ENCODE data around the gene SLC39A7. TPM values are rescaled to one million over a fixed set of nuclear protein-coding genes. Genes with fewer than 3 reads are reported as not detected.
A peak's percentile ranks its signal among the peaks of the same experiment; 100 is the strongest.

SLC39A7 gene
- total and polyA plus RNA-seq, 2 donors (not counting 3 experiments of a cell fraction or from before 2014, with no cell fraction given), result 99.8 to 129 TPM

DNA sequence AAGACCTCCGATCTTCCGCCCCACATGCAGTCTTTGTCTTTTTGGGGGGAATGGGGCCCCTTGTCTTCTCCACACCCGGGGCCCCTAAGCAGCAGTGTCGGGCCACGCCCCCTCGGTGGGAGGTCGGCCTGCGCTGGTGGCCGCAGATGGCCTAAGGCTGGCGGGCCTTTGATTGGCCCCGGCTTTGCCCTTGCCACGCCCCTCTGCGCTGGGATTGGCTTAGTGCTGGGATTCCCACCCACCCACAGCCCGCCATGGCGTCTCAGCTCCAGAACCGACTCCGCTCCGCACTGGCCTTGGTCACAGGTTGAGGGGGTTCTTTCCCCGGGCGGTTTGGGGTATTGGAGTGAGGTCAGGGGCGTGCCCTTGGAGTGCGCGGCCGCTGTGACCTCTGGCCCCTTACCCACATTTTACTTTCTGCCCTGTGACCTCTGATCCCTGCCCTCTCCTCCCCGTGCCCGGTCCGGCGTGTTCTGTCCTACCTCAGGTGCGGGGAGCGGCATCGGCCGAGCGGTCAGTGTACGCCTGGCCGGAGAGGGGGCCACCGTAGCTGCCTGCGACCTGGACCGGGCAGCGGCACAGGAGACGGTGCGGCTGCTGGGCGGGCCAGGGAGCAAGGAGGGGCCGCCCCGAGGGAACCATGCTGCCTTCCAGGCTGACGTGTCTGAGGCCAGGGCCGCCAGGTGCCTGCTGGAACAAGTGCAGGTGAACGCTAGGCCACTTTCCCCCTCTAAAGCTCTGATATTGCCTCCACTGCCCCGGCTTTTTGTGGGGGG is 3.9 kb downstream of the SLC39A7 start, which contains the start of gene HSD17B8:
HSD17B8 (plus strand) TSS at position 241 of the 776 bp plus-strand sequence; CDS start at position 255, 14 bp downstream.
- peak within 1 kb of the TSS; percentile 64 for H3K4me2 ChIP-seq (ENCODE audit: insufficient read depth, low read length)
- dilution Hi-C loops (cut with MboI; ENCODE audit: extremely low pct_ligation_motif_present, low sequenced_read_pairs) (no loop called here), intact Hi-C loops (cut with micrococcal nuclease) (loop anchor here (5.0 kb wide), 2 partner anchors 108 to 232 kb away; partner anchors contain the start of gene TAPBP)
- H3K36me3 ChIP-seq (ENCODE audit: control insufficient read depth in 2 of 2, extremely low read depth in 1 of 2, insufficient read depth in 2 of 2, low read length in 2 of 2), result peaks cover 12 to 15% of the 10 kb centered on the region in 2 experiments
- ChIA-PET POLR2A (interaction anchor here (0.6 to 0.9 kb wide), 2 partner anchors 43 to 233 kb away, joined by 3 read pairs; no protein-coding TSS in a partner anchor), CTCF (interaction anchor here (1.0 to 1.7 kb wide), 2 partner anchors 44 to 216 kb away, joined by 4 to 13 read pairs; no protein-coding TSS in a partner anchor)
- H3K9ac ChIP-seq (replicated peaks; ENCODE audit: extremely low read depth, insufficient read depth, low read length), result peak within 1 kb of the TSS; percentile 47
- BruUV-seq (replicated peaks), result no TSS peak
- H2AFZ ChIP-seq (ENCODE audit: low read depth, low read length), result peak within 1 kb of the TSS; percentile 39
- peak within 1 kb of the TSS; percentile 44 for H3K27ac ChIP-seq (ENCODE audit: insufficient read depth, low read depth, low read length)
- no peak for TF ChIP-seq MYC (IDR thresholded peaks at IDR 0.05; ENCODE audit: low read depth, low read length)
- peak; percentile 67 for TF ChIP-seq POLR2A (IDR thresholded peaks at IDR 0.05; ENCODE audit: low read depth, low read length)
- no peak for TF ChIP-seq GATA2 (IDR thresholded peaks at IDR 0.05; ENCODE audit: insufficient read depth, insufficient read length, low read depth, low read length)
- TF ChIP-seq, protein P1, sequence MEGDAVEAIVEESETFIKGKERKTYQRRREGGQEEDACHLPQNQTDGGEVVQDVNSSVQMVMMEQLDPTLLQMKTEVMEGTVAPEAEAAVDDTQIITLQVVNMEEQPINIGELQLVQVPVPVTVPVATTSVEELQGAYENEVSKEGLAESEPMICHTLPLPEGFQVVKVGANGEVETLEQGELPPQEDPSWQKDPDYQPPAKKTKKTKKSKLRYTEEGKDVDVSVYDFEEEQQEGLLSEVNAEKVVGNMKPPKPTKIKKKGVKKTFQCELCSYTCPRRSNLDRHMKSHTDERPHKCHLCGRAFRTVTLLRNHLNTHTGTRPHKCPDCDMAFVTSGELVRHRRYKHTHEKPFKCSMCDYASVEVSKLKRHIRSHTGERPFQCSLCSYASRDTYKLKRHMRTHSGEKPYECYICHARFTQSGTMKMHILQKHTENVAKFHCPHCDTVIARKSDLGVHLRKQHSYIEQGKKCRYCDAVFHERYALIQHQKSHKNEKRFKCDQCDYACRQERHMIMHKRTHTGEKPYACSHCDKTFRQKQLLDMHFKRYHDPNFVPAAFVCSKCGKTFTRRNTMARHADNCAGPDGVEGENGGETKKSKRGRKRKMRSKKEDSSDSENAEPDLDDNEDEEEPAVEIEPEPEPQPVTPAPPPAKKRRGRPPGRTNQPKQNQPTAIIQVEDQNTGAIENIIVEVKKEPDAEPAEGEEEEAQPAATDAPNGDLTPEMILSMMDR (IDR thresholded peaks at IDR 0.05; ENCODE audit: extremely low read depth in 1 of 2, insufficient read depth in 1 of 2, low read depth in 1 of 2, low read length in 2 of 2), result no peak
- TF ChIP-seq, protein P2, sequence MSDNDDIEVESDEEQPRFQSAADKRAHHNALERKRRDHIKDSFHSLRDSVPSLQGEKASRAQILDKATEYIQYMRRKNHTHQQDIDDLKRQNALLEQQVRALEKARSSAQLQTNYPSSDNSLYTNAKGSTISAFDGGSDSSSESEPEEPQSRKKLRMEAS (IDR thresholded peaks at IDR 0.05; ENCODE audit: insufficient read depth, insufficient read length), result no peak
- no peak for TF ChIP-seq POLR2AphosphoS5 (IDR thresholded peaks at IDR 0.05; ENCODE audit: insufficient read depth, low read depth, low read length)
- no peak for TF ChIP-seq EZH2 (IDR thresholded peaks at IDR 0.05; ENCODE audit: borderline replicate concordance, low read depth, low read length, severe bottlenecking)
- DNase-seq (ENCODE audit: low read depth, low spot score) (peak; percentile 88), FAIRE-seq (peak; percentile 95)
- H4K20me1 ChIP-seq (replicated peaks; ENCODE audit: control insufficient read depth, extremely low read depth, insufficient read depth, low read length), result no peaks in the 10 kb centered on the region
- H3K9me1 ChIP-seq (replicated peaks; ENCODE audit: control insufficient read depth, extremely low read depth, insufficient read depth, low read length), result no peaks in the 10 kb centered on the region
- H3K4me1 ChIP-seq (ENCODE audit: control insufficient read depth, extremely low read depth, insufficient read depth, low read length), result peaks cover 35% of the 10 kb centered on the region
- H3K27me3 ChIP-seq (ENCODE audit: control insufficient read depth in 2 of 2, insufficient read depth in 2 of 2, low read length in 2 of 2), result no peaks in the 10 kb centered on the region
- H3K4me3 ChIP-seq (replicated peaks in 1 of 3; ENCODE audit: insufficient read depth in 1 of 3, low read depth in 1 of 3, low read length in 3 of 3), result peak within 1 kb of the TSS; percentile 47 to 58 (median 55)
- H3K79me2 ChIP-seq (ENCODE audit: control insufficient read depth, insufficient read depth, low read length), result peaks cover 30% of the 10 kb centered on the region
- no peaks in the 10 kb centered on the region for H3K9me3 ChIP-seq (replicated peaks; ENCODE audit: control insufficient read depth, insufficient read depth, low read length)

Measured in endothelial cell of umbilical vein (primary cell).